K562 (cell line): ENCODE results near the gene KRTAP20-3.

Experiments
- CBX5 ChIP-seq: IDR thresholded peaks from 2 replicates; pipeline ENCODE4 v1.6.1; 2014; ENCODE audit warnings: low read depth, borderline replicate concordance
- CTCF ChIP-seq, 3 experiments: IDR thresholded peaks in 2 of 3; conservative IDR thresholded peaks in 1 of 3; 2 replicates each; pipeline ENCODE4 v1.5.1; 2011 to 2012; ENCODE audit warnings: low read length in 3 of 3, mild to moderate bottlenecking in 3 of 3, control low read depth in 2 of 3, improper control_type of control experiment in 1 of 3, inconsistent platforms in 1 of 3, low read depth in 1 of 3, mixed read lengths in 1 of 3, moderate library complexity in 1 of 3; ENCODE audit not compliant: insufficient read depth in 2 of 3
- POLR2A ChIP-seq: fragments of 450-650 bp; conservative IDR thresholded peaks from 2 replicates; pipeline ENCODE4 v1.6.1; 2016
- REST ChIP-seq, 2 experiments: fragments of 450-650 bp; formaldehyde crosslinking in 1 of 2; IDR thresholded peaks; 2 replicates each; pipeline versions ENCODE4 v1.4.0 to v1.6.1; 2014 to 2020; ENCODE audit warnings: mild to moderate bottlenecking in 2 of 2, borderline replicate concordance in 1 of 2, low read depth in 1 of 2
- SNRNP70 ChIP-seq: fragments of 200-400 bp; formaldehyde crosslinking; optimal IDR thresholded peaks from 2 replicates; pipeline ENCODE3; 2017; ENCODE audit warnings: low read depth, low read length
- SP2 ChIP-seq: IDR thresholded peaks from 2 replicates; pipeline ENCODE4 v1.6.1; 2011; ENCODE audit warnings: mild to moderate bottlenecking, low read depth, low read length, moderate library complexity; ENCODE audit not compliant: poor library complexity, severe bottlenecking; ENCODE audit errors: extremely low read depth
- ZBED1 ChIP-seq: IDR thresholded peaks from 2 replicates; pipeline ENCODE4 v1.6.1; 2014
- ZBTB40 ChIP-seq, 2 experiments: fragments of 450-650 bp in 1 of 2; sonication (generic) in 1 of 2; formaldehyde crosslinking in 1 of 2; IDR thresholded peaks; 2 replicates each; pipeline versions ENCODE4 v1.7.1 to v1.9.0; 2016 to 2022; ENCODE audit warnings: inconsistent platforms in 1 of 2, mild to moderate bottlenecking in 1 of 2, missing genetic modification reagents in 1 of 2
- ZNF253 ChIP-seq: fragments of 250-450 bp; sonication (Bioruptor Pico); conservative IDR thresholded peaks from 2 replicates; pipeline ENCODE4 v1.6.1; 2021; ENCODE audit warnings: mild to moderate bottlenecking

DNA sequence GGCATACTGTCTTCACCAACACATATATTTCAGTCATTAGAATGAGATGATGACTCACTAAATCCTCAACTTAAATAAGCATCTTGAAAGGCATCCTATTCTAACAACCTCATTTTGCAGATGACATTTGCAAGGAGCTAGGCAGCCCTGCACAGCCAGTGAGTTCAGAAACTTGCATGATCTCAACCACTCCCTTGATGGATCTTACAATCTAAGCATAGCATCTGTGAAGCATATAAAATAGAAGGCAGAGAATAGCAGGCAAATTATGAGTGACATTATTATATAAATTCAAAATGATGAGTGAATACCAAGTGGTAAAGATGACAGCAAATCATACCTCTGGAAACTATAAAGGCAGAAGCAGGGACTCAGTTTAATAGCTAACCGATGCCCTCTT lies 31.6 kb downstream of the KRTAP20-3 start:
- TF ChIP-seq SP2 (no peak), CTCF (IDR thresholded peaks at IDR 0.05 in 2 of 3, conservative IDR thresholded peaks at IDR 0.05 in 1 of 3; ENCODE audit: insufficient read depth in 2 of 3, low read depth in 1 of 3, low read length in 3 of 3) (no peak), ZBTB40 (IDR thresholded peaks at IDR 0.05) (no peak), ZBTB40 (CRISPR knock-in tag; IDR thresholded peaks at IDR 0.05) (no peak), CBX5 (no peak), REST (IDR thresholded peaks at IDR 0.05; ENCODE audit: borderline replicate concordance) (no peak), REST (CRISPR knock-in tag; IDR thresholded peaks at IDR 0.05; ENCODE audit: low read depth) (no peak), ZBED1 (no peak), ZNF253 (CRISPR knock-in tag) (no peak), POLR2A (no peak), SNRNP70 (no peak)
